HepG2 (cell line): Measurements from ENCODE around the gene EVC. TPM values are rescaled to one million over a fixed set of nuclear protein-coding genes. Genes with fewer than 3 reads are reported as not detected.

ENCODE experiments used
- ATAC-seq: fragments of 200-7000 bp; cut with Tn5 transposase; 3 replicates; pipeline ENCODE4 v1.9.1; 2020; ENCODE audit warnings: mild to moderate bottlenecking, moderate library complexity
- BruUV-seq: library from RNA; stranded (reverse); fragments of 400-500 nt; replicated peaks from 2 replicates; lab custom pipeline; 2021; lab: Mats Ljungman, UMichigan
- CTCF ChIA-PET: fragments of 300-600 bp; formaldehyde crosslinking; extraction: SDS; loops from one replicate; lab custom pipeline; 2021; ENCODE audit warnings: low total read pairs, inconsistent platforms, low intra/inter-chr PET ratio; lab: Yijun Ruan, JAX
- POLR2A ChIA-PET: fragments of 350-600 bp; sonication (Branson Sonifier 250); formaldehyde crosslinking; loops from one replicate; lab custom pipeline; 2020; ENCODE audit warnings: antibody characterized with exemption, inconsistent platforms; lab: Yijun Ruan, JAX
- DNase-seq: peaks from one replicate; pipeline ENCODE4 v3.0.0-alpha.2; 2015; ENCODE audit warnings: low spot score
- FAIRE-seq: peaks from 3 replicates; lab custom pipeline; 2011; peaks lifted over from hg19 to GRCh38; lab: Jason Lieb, UNC
- H2AFZ ChIP-seq: one replicate; pipeline ENCODE4 v1.6.1; 2011; ENCODE audit warnings: low read length, inconsistent platforms
- H3K27ac ChIP-seq: fragments of 300-600 bp; 3 replicates; pipeline ENCODE4 v1.8.0; 2011; ENCODE audit warnings: mixed run types, mild to moderate bottlenecking, mixed read lengths, low read length, inconsistent platforms; ENCODE audit not compliant: insufficient read depth; ENCODE audit errors: extremely low read length
- H3K27me3 ChIP-seq, 2 experiments: fragments of 200-600 bp in 1 of 2; 2 replicates in 1 of 2; 3 replicates in 1 of 2; pipeline versions ENCODE4 v1.6.0 to v1.8.0; 2011; ENCODE audit warnings: low read length in 2 of 2, mild to moderate bottlenecking in 2 of 2, moderate library complexity in 2 of 2, inconsistent platforms in 1 of 2; ENCODE audit not compliant: insufficient read depth in 2 of 2, control insufficient read depth in 1 of 2
- H3K36me3 ChIP-seq, 2 experiments: fragments of 200-600 bp in 1 of 2; replicated peaks in 1 of 2; 2 replicates in 1 of 2; 3 replicates in 1 of 2; pipeline versions ENCODE4 v1.5.1 to v1.8.0; 2011; ENCODE audit warnings: low read length in 2 of 2, inconsistent platforms in 1 of 2; ENCODE audit not compliant: insufficient read depth in 2 of 2, control insufficient read depth in 1 of 2
- H3K4me1 ChIP-seq: 2 replicates; pipeline ENCODE4 v1.5.1; 2012; ENCODE audit warnings: low read length, inconsistent platforms; ENCODE audit not compliant: insufficient read depth
- H3K4me2 ChIP-seq: 2 replicates; pipeline ENCODE4 v1.6.0; 2011; ENCODE audit warnings: low read depth, low read length, inconsistent platforms
- H3K4me3 ChIP-seq, 3 experiments: fragments of 200-600 bp in 1 of 3; sonication (generic), shearing (Covaris generic) in 1 of 3; replicated peaks in 1 of 3; 2 replicates each; pipeline ENCODE4 v1.5.1; 2011 to 2016; ENCODE audit warnings: low read length in 3 of 3, inconsistent platforms in 2 of 3, low read depth in 2 of 3, mild to moderate bottlenecking in 2 of 3, control low read depth in 1 of 3, mixed read lengths in 1 of 3; ENCODE audit not compliant: insufficient read depth in 1 of 3
- H3K79me2 ChIP-seq: one replicate; pipeline ENCODE4 v1.6.1; 2011; ENCODE audit warnings: low read length, inconsistent platforms; ENCODE audit not compliant: insufficient read depth
- H3K9ac ChIP-seq: 2 replicates; pipeline ENCODE4 v1.6.0; 2011; ENCODE audit warnings: mild to moderate bottlenecking, low read depth, low read length, inconsistent platforms; ENCODE audit not compliant: insufficient read depth
- H3K9me3 ChIP-seq: 2 replicates; pipeline ENCODE4 v1.5.1; 2012; ENCODE audit warnings: mild to moderate bottlenecking, low read length
- H4K20me1 ChIP-seq: 2 replicates; pipeline ENCODE4 v1.6.0; 2011; ENCODE audit warnings: inconsistent platforms, mild to moderate bottlenecking, low read length, moderate library complexity; ENCODE audit not compliant: insufficient read depth
- CHD4 ChIP-seq: fragments of 200-600 bp; sonication (generic); IDR thresholded peaks from 2 replicates; pipeline ENCODE4 v1.7.0; 2017; ENCODE audit warnings: mild to moderate bottlenecking, low read length, borderline replicate concordance
- ELF3 ChIP-seq: IDR thresholded peaks from 2 replicates; pipeline ENCODE4 v1.6.1; 2016; ENCODE audit warnings: missing genetic modification reagents, missing compliant biosample characterization
- ETV5 ChIP-seq: IDR thresholded peaks from 2 replicates; pipeline ENCODE4 v1.6.1; 2018; ENCODE audit warnings: missing biosample characterization, missing genetic modification reagents, inconsistent platforms, borderline replicate concordance
- GATAD1 ChIP-seq: IDR thresholded peaks from 2 replicates; pipeline ENCODE4 v1.6.1; 2016; ENCODE audit warnings: missing genetic modification reagents, missing compliant biosample characterization
- HBP1 ChIP-seq: IDR thresholded peaks from 2 replicates; pipeline ENCODE4 v1.6.1; 2016; ENCODE audit warnings: low read depth, control low read depth
- MTA3 ChIP-seq: sonication (generic); formaldehyde crosslinking; IDR thresholded peaks from 2 replicates; pipeline ENCODE4 v1.4.0; 2020; ENCODE audit warnings: missing genetic modification reagents
- PAXIP1 ChIP-seq: sonication (generic); formaldehyde crosslinking; conservative IDR thresholded peaks from 2 replicates; pipeline ENCODE4 v1.4.0; 2020; ENCODE audit warnings: mild to moderate bottlenecking, missing genetic modification reagents, moderate library complexity
- PLSCR1 ChIP-seq: sonication (generic); formaldehyde crosslinking; IDR thresholded peaks from 2 replicates; pipeline ENCODE4 v1.5.0; 2020; ENCODE audit warnings: missing genetic modification reagents, mild to moderate bottlenecking, borderline replicate concordance
- REPIN1 ChIP-seq: sonication (generic); formaldehyde crosslinking; IDR thresholded peaks from 2 replicates; pipeline ENCODE4 v1.8.0; 2022; ENCODE audit warnings: missing genetic modification reagents, low read depth, mild to moderate bottlenecking, borderline replicate concordance
- SSRP1 ChIP-seq: IDR thresholded peaks from 2 replicates; pipeline ENCODE4 v1.6.1; 2016; ENCODE audit warnings: control low read depth
- TAF1 ChIP-seq: sonication (generic); formaldehyde crosslinking; IDR thresholded peaks from 2 replicates; pipeline ENCODE4 v1.4.0; 2020; ENCODE audit warnings: missing genetic modification reagents
- TBL1XR1 ChIP-seq: fragments of 150-350 bp; IDR thresholded peaks from 2 replicates; pipeline ENCODE4 v1.6.1; 2014; ENCODE audit warnings: borderline replicate concordance, low read length; ENCODE audit not compliant: partially characterized antibody
- ZNF280B ChIP-seq: sonication (generic); formaldehyde crosslinking; IDR thresholded peaks from 2 replicates; pipeline ENCODE4 v1.5.0; 2020; ENCODE audit warnings: missing genetic modification reagents, mild to moderate bottlenecking, borderline replicate concordance
- ZNF33B ChIP-seq: sonication (generic); formaldehyde crosslinking; IDR thresholded peaks from 2 replicates; pipeline ENCODE4 v1.5.1; 2020; ENCODE audit warnings: mild to moderate bottlenecking, missing genetic modification reagents
- ZNF724P ChIP-seq: sonication (generic); formaldehyde crosslinking; IDR thresholded peaks from 2 replicates; pipeline ENCODE4 v1.8.0; 2022; ENCODE audit warnings: missing genetic modification reagents, borderline replicate concordance
- ZNF784 ChIP-seq: sonication (generic); formaldehyde crosslinking; IDR thresholded peaks from 2 replicates; pipeline ENCODE4 v1.5.1; 2020; ENCODE audit warnings: missing genetic modification reagents, mild to moderate bottlenecking, borderline replicate concordance
- ZNF839 ChIP-seq: sonication (generic); formaldehyde crosslinking; IDR thresholded peaks from 2 replicates; pipeline ENCODE4 v1.4.0; 2020; ENCODE audit warnings: missing genetic modification reagents, mild to moderate bottlenecking, borderline replicate concordance
- ZSCAN25 ChIP-seq: sonication (generic); formaldehyde crosslinking; IDR thresholded peaks from 2 replicates; pipeline ENCODE4 v1.8.0; 2022; ENCODE audit warnings: mild to moderate bottlenecking, missing genetic modification reagents
- WGBS: methylation state at CpG from one replicate; pipeline ENCODE4 v1.1.6; 2017; ENCODE audit warnings: low lambda C conversion rate; 5-methylcytosine and 5-hydroxymethylcytosine counted together
- in situ Hi-C: cut with HindIII; loops from 2 replicates; pipeline ENCODE4 v1.10.0; 2017; ENCODE audit warnings: low pct_unique_long_range_greater_than_20kb; ENCODE audit not compliant: extremely low pct_ligation_motif_present
- intact Hi-C: fragments of 100-400 bp; cut with micrococcal nuclease; formaldehyde crosslinking; loops from one replicate; pipeline ENCODE4 v1.10.0; 2022; ENCODE audit not compliant: unreplicated experiment
- polyA plus RNA-seq, 8 experiments: library from polyadenylated mRNA; depleted of rRNA in 3 of 8; stranded (reverse) in 7 of 8; unstranded in 1 of 8; fragments of >200 nt; fragmentation: Illumina TruSeq in 4 of 8; extraction: Trizol in 4 of 8; gene quantifications; 2 replicates each; pipeline versions ENCODE4 v1.2.1 to v1.2.3, GENCODE V29; 2011 to 2016; ENCODE audit warnings: low read depth in 4 of 8, missing spikeins in 1 of 8, mixed read lengths in 1 of 8; ENCODE audit not compliant: insufficient read depth in 1 of 8
- total RNA-seq, 5 experiments: library from RNA; depleted of rRNA; stranded (reverse); fragments of >200 nt; fragmentation: Illumina TruSeq; extraction: Trizol; gene quantifications; 2 replicates each; pipeline ENCODE4 v1.2.3, GENCODE V29; 2016; ENCODE audit warnings: low read depth in 1 of 5

EVC gene
- total and polyA plus RNA-seq, 2 of the 13 experiments (the other 11 are each of a cell fraction or from before 2014, with no cell fraction given), result 3.1 to 4.9 TPM

GRCh38 chr4:5730436-5730835 lies 19.4 kb downstream of the EVC start:
- POLR2A ChIA-PET, result no interaction called here
- CTCF ChIA-PET, result no interaction called here
- H3K4me2 ChIP-seq, result no peak overlapping the region
- no TSS peak for BruUV-seq
- no peak overlapping the region for H3K4me3 ChIP-seq
- H4K20me1 ChIP-seq, result no peaks in the 10 kb centered on the region
- in situ Hi-C loops, result no loop called here
- FAIRE-seq, result no peak
- no peak overlapping the region for H2AFZ ChIP-seq
- no peaks in the 10 kb centered on the region for H3K9me3 ChIP-seq
- WGBS, result 91% methylated on average over 10 of the region's 10 CpGs
- H3K27me3 ChIP-seq, result no peaks in the 10 kb centered on the region
- H3K27ac ChIP-seq, result no peak overlapping the region
- peaks cover 14 to 57% of the 10 kb centered on the region in 2 experiments; a peak in 4 of 5 replicates for H3K36me3 ChIP-seq
- no peak for ATAC-seq
- H3K4me1 ChIP-seq, result no peaks in the 10 kb centered on the region
- H3K9ac ChIP-seq, result no peak overlapping the region
- H3K79me2 ChIP-seq, result no peaks in the 10 kb centered on the region
- no peak for DNase-seq
- intact Hi-C loops, result no loop called here
- TF ChIP-seq PLSCR1 (CRISPR knock-in tag), result no peak
- no peak for TF ChIP-seq ZNF280B (CRISPR knock-in tag)
- no peak for TF ChIP-seq TBL1XR1
- TF ChIP-seq TAF1 (CRISPR knock-in tag), result no peak
- TF ChIP-seq ETV5 (CRISPR knock-in tag), result no peak
- TF ChIP-seq ZNF33B (CRISPR knock-in tag), result no peak
- TF ChIP-seq PAXIP1, result no peak
- no peak for TF ChIP-seq ZNF724P (CRISPR knock-in tag)
- no peak for TF ChIP-seq HBP1
- TF ChIP-seq ZNF784, result no peak
- no peak for TF ChIP-seq CHD4
- no peak for TF ChIP-seq ZSCAN25 (CRISPR knock-in tag)
- TF ChIP-seq MTA3, result no peak
- TF ChIP-seq SSRP1, result no peak
- no peak for TF ChIP-seq REPIN1 (CRISPR knock-in tag)
- no peak for TF ChIP-seq GATAD1 (CRISPR knock-in tag)
- no peak for TF ChIP-seq ELF3
- TF ChIP-seq ZNF839 (CRISPR knock-in tag), result no peak
